Uterus (tissue), 4 donors: ENCODE results near the gene ZGPAT. TPM values are rescaled to one million over a fixed set of nuclear protein-coding genes. Genes with fewer than 3 reads are reported as not detected.
"Not testable (repeated sequence)": the region's sequence is repeated elsewhere in the genome, so short reads cannot be mapped to it uniquely, and the experiment has no call there.

Source experiments
- DNase-seq, 2 donors: peaks; one replicate each; pipeline ENCODE4 v3.0.0-alpha.2; 2019 to 2020
- H3K27ac ChIP-seq, 2 donors: fragments of 200-600 bp; sonication (generic); 1 replicate in 1 of 2; 2 replicates in 1 of 2; pipeline ENCODE4 v1.5.1; 2016 to 2018
- H3K27me3 ChIP-seq, 2 donors: fragments of 200-600 bp; sonication (generic); one replicate each; pipeline ENCODE4 v1.5.1; 2018 to 2019; ENCODE audit warnings: control low read depth in 1 of 2
- H3K36me3 ChIP-seq, 2 donors: fragments of 200-600 bp; sonication (generic); one replicate each; pipeline ENCODE4 v1.5.1; 2019; ENCODE audit warnings: control low read depth in 1 of 2
- H3K4me1 ChIP-seq, 2 donors: fragments of 200-600 bp; sonication (generic); one replicate each; pipeline ENCODE4 v1.5.1; 2018 to 2019; ENCODE audit warnings: control low read depth in 1 of 2
- H3K4me3 ChIP-seq, 2 donors: fragments of 200-600 bp; sonication (generic); 1 replicate in 1 of 2; 2 replicates in 1 of 2; pipeline ENCODE4 v1.5.1; 2018 to 2019; ENCODE audit warnings: mild to moderate bottlenecking in 1 of 2
- H3K9me3 ChIP-seq, 2 donors: fragments of 200-600 bp; sonication (generic); one replicate each; pipeline ENCODE4 v1.5.1; 2019; ENCODE audit warnings: control low read depth in 1 of 2
- POLR2A ChIP-seq, 2 donors: fragments of 450-650 bp; IDR thresholded peaks; one replicate each; pipeline ENCODE4 v1.6.1; 2016; ENCODE audit warnings: antibody characterized with exemption in 2 of 2, mild to moderate bottlenecking in 1 of 2, moderate library complexity in 1 of 2
- intact Hi-C: fragments of 100-400 bp; cut with DNase I; formaldehyde crosslinking; loops from one replicate; pipeline ENCODE4 v1.15.1; 2023; ENCODE audit warnings: low total_unique reads
- total RNA-seq, 4 donors: library from RNA; depleted of rRNA in 3 of 4; stranded (reverse); fragments of >200 nt in 3 of 4; gene quantifications; one replicate each; pipeline versions ENCODE4 v1.1.0 to v1.2.4, GENCODE V29; 2014 to 2023
- TF ChIP-seq, protein P1 (sequence below), 4 experiments: fragments of 200-600 bp in 2 of 4; fragments of 450-650 bp in 2 of 4; sonication (generic) in 2 of 4; IDR thresholded peaks; one replicate each; pipeline ENCODE4 v1.5.1; 2016 to 2019; ENCODE audit warnings: antibody characterized with exemption in 4 of 4, mild to moderate bottlenecking in 2 of 4, moderate library complexity in 1 of 4
- donor health status: DM: yes; HTN: yes; CAD: no.

Gene ZGPAT
- total RNA-seq, 4 donors from 2014 or later: 1.5 to 37.9 (median 15.3) TPM

DNA sequence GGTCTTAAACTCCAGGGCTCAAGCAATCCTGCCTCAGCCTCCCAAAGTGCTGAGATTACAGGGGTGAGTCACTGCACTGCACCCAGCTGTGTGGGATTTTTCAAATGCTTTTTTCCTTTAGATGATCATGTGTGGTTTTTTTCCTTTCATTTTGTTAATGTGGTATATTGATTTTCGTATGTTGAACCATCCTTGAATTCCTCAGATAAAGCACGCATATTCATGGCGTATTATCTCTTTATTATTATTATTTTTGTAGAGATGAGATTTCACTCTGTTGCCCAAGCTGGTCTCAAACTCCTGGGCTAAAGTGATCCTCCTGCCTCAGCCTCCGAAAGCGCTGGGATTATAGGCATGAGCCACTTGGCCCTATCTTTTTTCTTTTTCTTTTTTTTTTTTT is 7.0 kb downstream of the ZGPAT start:
- TF ChIP-seq, protein P1, sequence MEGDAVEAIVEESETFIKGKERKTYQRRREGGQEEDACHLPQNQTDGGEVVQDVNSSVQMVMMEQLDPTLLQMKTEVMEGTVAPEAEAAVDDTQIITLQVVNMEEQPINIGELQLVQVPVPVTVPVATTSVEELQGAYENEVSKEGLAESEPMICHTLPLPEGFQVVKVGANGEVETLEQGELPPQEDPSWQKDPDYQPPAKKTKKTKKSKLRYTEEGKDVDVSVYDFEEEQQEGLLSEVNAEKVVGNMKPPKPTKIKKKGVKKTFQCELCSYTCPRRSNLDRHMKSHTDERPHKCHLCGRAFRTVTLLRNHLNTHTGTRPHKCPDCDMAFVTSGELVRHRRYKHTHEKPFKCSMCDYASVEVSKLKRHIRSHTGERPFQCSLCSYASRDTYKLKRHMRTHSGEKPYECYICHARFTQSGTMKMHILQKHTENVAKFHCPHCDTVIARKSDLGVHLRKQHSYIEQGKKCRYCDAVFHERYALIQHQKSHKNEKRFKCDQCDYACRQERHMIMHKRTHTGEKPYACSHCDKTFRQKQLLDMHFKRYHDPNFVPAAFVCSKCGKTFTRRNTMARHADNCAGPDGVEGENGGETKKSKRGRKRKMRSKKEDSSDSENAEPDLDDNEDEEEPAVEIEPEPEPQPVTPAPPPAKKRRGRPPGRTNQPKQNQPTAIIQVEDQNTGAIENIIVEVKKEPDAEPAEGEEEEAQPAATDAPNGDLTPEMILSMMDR (IDR thresholded peaks at IDR 0.05): no peak
- TF ChIP-seq POLR2A (IDR thresholded peaks at IDR 0.05): no peak
- H3K27ac ChIP-seq: no peak overlapping the region
- DNase-seq: no peak
- no peak overlapping the region for H3K4me3 ChIP-seq
- H3K4me1 ChIP-seq: no peaks in the 10 kb centered on the region
- H3K9me3 ChIP-seq: peaks cover 0 to 21% of the 10 kb centered on the region in 2 donors
- no peaks in the 10 kb centered on the region for H3K36me3 ChIP-seq
- no peaks in the 10 kb centered on the region for H3K27me3 ChIP-seq
- intact Hi-C loops: no loop called here

DNA sequence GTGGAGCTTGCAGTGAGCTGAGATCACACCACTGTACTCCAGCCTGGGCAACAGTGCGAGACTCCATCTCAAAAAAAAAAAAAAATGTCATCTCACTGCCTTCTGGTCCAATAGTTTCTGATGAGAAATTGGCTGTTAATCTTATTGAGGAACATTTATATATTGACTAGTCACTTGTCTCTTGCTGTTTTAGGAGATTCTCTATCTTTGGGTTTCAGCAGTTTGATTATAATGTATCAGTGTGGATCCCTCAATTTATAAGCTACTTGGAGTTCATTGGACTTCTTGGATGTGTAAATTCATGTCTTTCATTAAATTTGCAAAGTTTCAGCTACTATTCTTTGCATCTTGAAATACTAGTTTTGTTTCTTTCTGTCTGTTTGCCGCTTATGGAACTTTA is 11.2 kb downstream of the ZGPAT start:
- H3K27me3 ChIP-seq: no peaks in the 10 kb centered on the region
- DNase-seq: no peak
- H3K9me3 ChIP-seq: peaks cover 0 to 21% of the 10 kb centered on the region in 2 donors
- intact Hi-C loops: no loop called here
- H3K27ac ChIP-seq: no peak overlapping the region
- no peak overlapping the region for H3K4me3 ChIP-seq
- no peak for TF ChIP-seq POLR2A (IDR thresholded peaks at IDR 0.05)
- TF ChIP-seq, protein P1 (IDR thresholded peaks at IDR 0.05): no peak
- no peaks in the 10 kb centered on the region for H3K36me3 ChIP-seq
- no peaks in the 10 kb centered on the region for H3K4me1 ChIP-seq

DNA sequence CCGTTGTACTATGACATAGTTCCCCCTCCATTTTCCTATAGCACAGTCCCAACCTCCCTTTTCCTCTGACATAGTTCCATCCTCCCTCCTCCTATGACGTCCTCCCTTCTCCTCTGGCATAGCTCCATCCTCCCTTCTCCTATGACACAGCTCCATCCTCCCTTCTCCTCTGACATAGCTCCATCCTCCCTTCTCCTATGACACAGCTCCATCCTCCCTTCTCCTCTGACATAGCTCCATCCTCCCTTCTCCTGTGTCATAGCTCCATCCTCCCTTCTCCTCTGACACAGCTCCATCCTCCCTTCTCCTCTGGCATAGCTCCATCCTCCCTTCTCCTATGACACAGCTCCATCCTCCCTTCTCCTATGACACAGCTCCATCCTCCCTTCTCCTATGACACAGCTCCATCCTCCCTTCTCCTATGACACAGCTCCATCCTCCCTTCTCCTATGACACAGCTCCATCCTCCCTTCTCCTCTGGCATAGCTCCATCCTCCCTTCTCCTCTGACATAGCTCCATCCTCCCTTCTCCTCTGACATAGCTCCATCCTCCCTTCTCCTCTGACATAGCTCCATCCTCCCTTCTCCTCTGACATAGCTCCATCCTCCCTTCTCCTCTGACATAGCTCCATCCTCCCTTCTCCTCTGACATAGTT is 15.3 kb downstream of the ZGPAT start:
- H3K36me3 ChIP-seq, H3K27me3 ChIP-seq, intact Hi-C loops, DNase-seq, H3K4me3 ChIP-seq, H3K4me1 ChIP-seq, H3K27ac ChIP-seq: not testable (repeated sequence)
- peaks cover 0 to 24% of the 10 kb centered on the region in 2 donors for H3K9me3 ChIP-seq

DNA sequence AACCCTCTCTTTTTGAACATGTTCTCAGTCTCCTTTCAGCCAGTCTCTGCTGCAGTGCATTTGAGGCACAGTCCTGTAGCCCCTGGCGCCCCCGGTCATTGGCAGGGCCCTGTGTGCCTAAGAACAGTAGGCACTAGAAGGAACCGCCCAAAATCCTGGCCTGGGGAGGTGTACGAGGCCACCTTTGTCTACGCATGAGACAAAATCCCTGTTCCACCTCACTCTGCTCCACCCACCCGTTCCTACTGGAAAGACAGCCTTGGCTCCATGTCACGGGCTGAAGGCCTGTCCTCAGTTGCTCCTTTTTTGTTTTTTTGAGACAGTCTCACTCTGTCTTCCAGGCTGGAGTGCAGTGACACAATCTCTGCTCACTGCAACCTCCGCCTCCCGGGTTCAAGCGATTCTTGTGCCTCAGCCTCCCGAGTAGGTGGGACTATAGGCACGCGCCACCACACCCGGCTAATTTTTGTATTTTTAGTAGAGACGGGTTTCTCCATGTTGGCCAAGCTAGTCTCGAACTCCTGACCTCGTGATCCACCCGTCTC is 22.4 kb downstream of the ZGPAT start:
- H3K9me3 ChIP-seq, H3K27me3 ChIP-seq, H3K27ac ChIP-seq, H3K4me1 ChIP-seq, H3K36me3 ChIP-seq, H3K4me3 ChIP-seq, intact Hi-C loops, DNase-seq: not testable (repeated sequence)

DNA sequence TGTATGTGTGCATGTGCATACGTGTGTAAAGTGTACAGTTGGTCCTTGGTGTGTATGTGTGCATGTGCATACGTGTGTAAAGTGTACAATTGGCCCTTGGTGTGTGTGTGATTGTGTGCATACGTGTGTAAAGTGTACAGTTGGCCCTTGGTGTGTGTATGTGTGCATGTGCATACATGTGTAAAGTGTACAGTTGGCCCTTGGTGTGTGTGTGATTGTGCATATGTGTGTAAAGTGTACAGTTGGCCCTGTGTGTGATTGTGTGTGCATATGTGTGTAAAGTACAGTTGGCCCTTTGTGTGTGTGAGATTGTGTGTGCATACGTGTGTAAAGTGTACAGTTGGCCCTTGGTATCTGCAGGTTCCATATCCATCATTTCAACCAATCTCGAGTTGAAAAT is 23.6 kb downstream of the ZGPAT start:
- Histone ChIP-seq H3K4me3 (no peak overlapping the region), H3K36me3 (no peaks in the 10 kb centered on the region), H3K27ac (no peak overlapping the region), H3K27me3 (no peaks in the 10 kb centered on the region), H3K4me1 (no peaks in the 10 kb centered on the region), H3K9me3 (no peaks in the 10 kb centered on the region)
- no peak for DNase-seq
- no peak for TF ChIP-seq POLR2A (IDR thresholded peaks at IDR 0.05)
- TF ChIP-seq, protein P1 (IDR thresholded peaks at IDR 0.05): no peak
- intact Hi-C loops: no loop called here

DNA sequence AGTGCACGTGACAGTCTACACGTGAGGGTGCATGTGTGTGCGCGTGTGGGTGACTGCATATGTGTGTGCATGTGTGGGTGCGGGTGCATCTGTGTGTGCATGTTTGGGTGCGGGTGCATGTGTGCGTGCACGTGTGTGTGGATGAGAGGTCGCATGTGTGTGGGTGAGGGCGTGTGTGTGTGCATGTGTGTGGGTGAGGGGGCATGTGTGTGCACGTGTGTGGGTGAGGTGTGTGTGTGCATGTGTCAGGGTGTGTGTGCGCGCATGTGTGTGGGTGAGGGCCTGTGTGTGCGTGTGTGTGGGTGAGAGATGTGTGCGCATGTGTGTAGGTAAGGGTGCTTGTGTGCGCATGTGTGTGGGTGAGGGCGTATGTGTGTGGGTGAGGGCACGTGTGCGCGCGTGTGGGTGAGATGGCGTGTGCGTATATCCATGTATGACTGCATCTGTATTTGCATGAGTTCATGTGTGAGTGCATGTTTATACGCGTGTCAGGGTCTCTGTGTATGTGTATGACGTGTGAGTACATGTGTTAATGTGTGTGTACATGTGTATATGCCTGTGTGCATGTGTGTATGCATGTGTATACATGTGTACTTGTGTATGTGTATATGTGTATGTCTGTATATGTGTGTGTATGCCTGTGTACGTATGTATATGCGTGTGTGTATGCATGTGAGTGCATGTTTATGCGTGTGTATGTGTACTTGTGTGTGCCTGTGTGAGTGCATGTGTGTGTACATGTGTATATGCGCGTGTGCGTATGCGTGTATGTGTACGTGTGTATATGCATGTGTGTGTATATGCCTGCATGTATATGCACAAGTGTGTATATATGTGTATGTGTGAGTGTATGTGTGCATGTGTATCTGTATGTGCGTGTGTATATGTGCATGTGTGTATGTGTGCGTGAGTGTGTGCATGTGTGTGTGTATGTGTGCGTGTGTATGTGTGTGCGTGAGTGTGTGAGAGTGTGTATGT is 24.6 kb downstream of the ZGPAT start:
- Histone ChIP-seq H3K4me1 (peaks cover 0 to 1% of the 10 kb centered on the region in 2 donors), H3K4me3 (no peak overlapping the region), H3K9me3 (no peaks in the 10 kb centered on the region), H3K36me3 (no peaks in the 10 kb centered on the region), H3K27ac (no peak overlapping the region), H3K27me3 (no peaks in the 10 kb centered on the region)
- TF ChIP-seq, protein P1 (IDR thresholded peaks at IDR 0.05): no peak
- TF ChIP-seq POLR2A (IDR thresholded peaks at IDR 0.05): no peak
- intact Hi-C loops: no loop called here
- DNase-seq: no peak
